MM.1S (cell line): ENCODE data around the gene MGAM2.

Experiments used
- DNase-seq: peaks from one replicate; pipeline ENCODE4 v3.0.0-alpha.2; 2015
- H2AFZ ChIP-seq: fragments of 300-600 bp; sonication (generic); 2 replicates; pipeline ENCODE4 v1.6.0; 2016; ENCODE audit warnings: antibody characterized with exemption, low read length
- H3F3A ChIP-seq: fragments of 300-600 bp; sonication (generic); 2 replicates; pipeline ENCODE4 v1.6.1; 2016; ENCODE audit warnings: mild to moderate bottlenecking, antibody characterized with exemption, low read length, moderate library complexity, mixed read lengths; ENCODE audit not compliant: insufficient read depth
- H3K27ac ChIP-seq: fragments of 300-600 bp; sonication (generic); 2 replicates; pipeline ENCODE4 v1.5.1; 2016; ENCODE audit warnings: mild to moderate bottlenecking, low read length
- H3K27me3 ChIP-seq: fragments of 300-600 bp; sonication (generic); replicated peaks from 2 replicates; pipeline ENCODE4 v1.6.0; 2016; ENCODE audit warnings: low read length; ENCODE audit not compliant: insufficient read depth
- H3K36me3 ChIP-seq: fragments of 300-600 bp; sonication (generic); replicated peaks from 2 replicates; pipeline ENCODE4 v1.6.1; 2016; ENCODE audit warnings: mild to moderate bottlenecking, low read length, mixed read lengths; ENCODE audit not compliant: insufficient read depth
- H3K4me1 ChIP-seq: fragments of 300-600 bp; sonication (generic); 2 replicates; pipeline ENCODE4 v1.6.1; 2016; ENCODE audit warnings: low read length, mixed read lengths
- H3K4me2 ChIP-seq: fragments of 300-600 bp; sonication (generic); 2 replicates; pipeline ENCODE4 v1.6.0; 2016; ENCODE audit warnings: low read depth, low read length
- H3K4me3 ChIP-seq: fragments of 300-600 bp; sonication (generic); 2 replicates; pipeline ENCODE4 v1.5.1; 2016; ENCODE audit warnings: low read length, mixed read lengths
- H3K79me2 ChIP-seq: fragments of 300-600 bp; sonication (generic); 2 replicates; pipeline ENCODE4 v1.6.1; 2016; ENCODE audit warnings: mixed run types, low read length, mixed read lengths
- H3K9ac ChIP-seq: fragments of 300-600 bp; sonication (generic); 2 replicates; pipeline ENCODE4 v1.6.1; 2016; ENCODE audit warnings: low read length, mixed read lengths
- H3K9me2 ChIP-seq: fragments of 300-600 bp; sonication (generic); replicated peaks from 2 replicates; pipeline ENCODE4 v1.6.1; 2016; ENCODE audit warnings: mild to moderate bottlenecking, low read length, mixed read lengths; ENCODE audit not compliant: insufficient read depth
- H3K9me3 ChIP-seq: fragments of 300-600 bp; sonication (generic); replicated peaks from 2 replicates; pipeline ENCODE4 v1.6.1; 2016; ENCODE audit warnings: mild to moderate bottlenecking, low read length, mixed read lengths; ENCODE audit not compliant: insufficient read depth
- H4K20me1 ChIP-seq: fragments of 300-600 bp; sonication (generic); 2 replicates; pipeline ENCODE4 v1.6.1; 2016; ENCODE audit warnings: mild to moderate bottlenecking, low read length, moderate library complexity, mixed read lengths; ENCODE audit not compliant: insufficient read depth
- EZH2 ChIP-seq: fragments of 300-600 bp; sonication (generic); optimal IDR thresholded peaks from 2 replicates; pipeline ENCODE3; 2017; ENCODE audit warnings: low read depth, mild to moderate bottlenecking, antibody characterized with exemption, low read length, mixed read lengths
- EZH2phosphoT487 ChIP-seq: fragments of 300-600 bp; sonication (generic); IDR thresholded peaks from 2 replicates; pipeline ENCODE4 v1.6.1; 2018; ENCODE audit warnings: antibody characterized with exemption, low read length
- TF ChIP-seq, protein P1 (sequence below): fragments of 300-600 bp; sonication (generic); IDR thresholded peaks from 2 replicates; pipeline ENCODE4 v1.5.1; 2016; ENCODE audit warnings: antibody characterized with exemption, low read length, mixed read lengths

Gene MGAM2

DNA sequence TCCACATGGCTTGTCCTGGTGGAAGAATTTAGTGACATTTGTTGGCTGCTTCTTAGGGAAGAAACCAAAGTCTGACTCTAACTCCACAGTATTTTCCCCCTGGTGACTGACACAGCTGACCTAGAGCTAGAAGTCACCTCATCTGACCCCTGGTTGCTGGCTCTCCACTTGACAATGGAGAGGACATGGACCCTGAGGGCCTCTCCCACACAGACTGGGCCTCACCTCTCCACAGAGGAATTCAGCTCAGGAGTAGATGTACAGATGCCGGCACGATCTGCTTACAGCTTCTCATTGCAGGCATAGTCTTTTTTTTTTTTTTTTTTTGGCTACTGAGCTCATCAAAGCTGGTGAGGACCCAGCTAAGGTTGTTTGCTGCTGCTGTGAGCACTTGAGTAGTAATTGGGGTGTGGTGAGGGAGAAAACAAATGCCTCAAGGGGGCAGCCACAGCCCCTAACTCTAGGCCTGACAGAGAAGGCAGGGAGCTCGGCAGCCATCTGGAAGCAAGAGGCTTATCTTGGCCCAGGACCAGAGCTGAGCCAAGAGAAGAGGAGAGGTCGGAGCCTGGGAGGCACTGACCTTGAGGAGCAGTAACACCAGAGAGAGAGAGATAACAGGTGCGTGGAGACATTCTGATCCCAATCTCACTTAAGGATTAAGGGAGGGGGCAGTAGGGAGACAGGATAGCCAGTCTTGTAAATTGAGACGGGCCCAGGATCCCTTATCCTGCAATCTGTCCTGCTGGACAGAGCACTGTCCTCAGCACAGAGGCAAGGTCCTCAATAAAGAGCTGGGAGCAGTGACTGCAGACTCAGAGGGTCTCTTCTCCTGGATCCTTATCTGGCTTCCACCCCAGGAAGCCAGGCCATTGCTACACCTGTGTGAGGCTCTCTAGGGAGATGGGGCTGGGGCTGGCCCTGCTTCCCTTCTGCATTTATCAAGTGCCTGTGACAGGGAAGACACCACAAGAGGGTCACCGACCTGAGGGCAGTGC, 136.9 kb downstream of the MGAM2 start:
- no peaks in the 10 kb centered on the region for H3K27me3 ChIP-seq
- no peak overlapping the region for H3K27ac ChIP-seq
- H3K36me3 ChIP-seq = no peaks in the 10 kb centered on the region
- DNase-seq = no peak
- no peaks in the 10 kb centered on the region for H3F3A ChIP-seq
- H3K4me3 ChIP-seq = no peak overlapping the region
- H3K9ac ChIP-seq = no peak overlapping the region
- H3K4me2 ChIP-seq = no peak overlapping the region
- no peaks in the 10 kb centered on the region for H3K9me3 ChIP-seq
- no peaks in the 10 kb centered on the region for H3K9me2 ChIP-seq
- H3K79me2 ChIP-seq = no peaks in the 10 kb centered on the region
- H3K4me1 ChIP-seq = no peaks in the 10 kb centered on the region
- no peak for TF ChIP-seq EZH2
- TF ChIP-seq EZH2phosphoT487 = no peak
- TF ChIP-seq, protein P1, sequence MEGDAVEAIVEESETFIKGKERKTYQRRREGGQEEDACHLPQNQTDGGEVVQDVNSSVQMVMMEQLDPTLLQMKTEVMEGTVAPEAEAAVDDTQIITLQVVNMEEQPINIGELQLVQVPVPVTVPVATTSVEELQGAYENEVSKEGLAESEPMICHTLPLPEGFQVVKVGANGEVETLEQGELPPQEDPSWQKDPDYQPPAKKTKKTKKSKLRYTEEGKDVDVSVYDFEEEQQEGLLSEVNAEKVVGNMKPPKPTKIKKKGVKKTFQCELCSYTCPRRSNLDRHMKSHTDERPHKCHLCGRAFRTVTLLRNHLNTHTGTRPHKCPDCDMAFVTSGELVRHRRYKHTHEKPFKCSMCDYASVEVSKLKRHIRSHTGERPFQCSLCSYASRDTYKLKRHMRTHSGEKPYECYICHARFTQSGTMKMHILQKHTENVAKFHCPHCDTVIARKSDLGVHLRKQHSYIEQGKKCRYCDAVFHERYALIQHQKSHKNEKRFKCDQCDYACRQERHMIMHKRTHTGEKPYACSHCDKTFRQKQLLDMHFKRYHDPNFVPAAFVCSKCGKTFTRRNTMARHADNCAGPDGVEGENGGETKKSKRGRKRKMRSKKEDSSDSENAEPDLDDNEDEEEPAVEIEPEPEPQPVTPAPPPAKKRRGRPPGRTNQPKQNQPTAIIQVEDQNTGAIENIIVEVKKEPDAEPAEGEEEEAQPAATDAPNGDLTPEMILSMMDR = no peak
- no peaks in the 10 kb centered on the region for H4K20me1 ChIP-seq
- H2AFZ ChIP-seq = no peak overlapping the region

DNA sequence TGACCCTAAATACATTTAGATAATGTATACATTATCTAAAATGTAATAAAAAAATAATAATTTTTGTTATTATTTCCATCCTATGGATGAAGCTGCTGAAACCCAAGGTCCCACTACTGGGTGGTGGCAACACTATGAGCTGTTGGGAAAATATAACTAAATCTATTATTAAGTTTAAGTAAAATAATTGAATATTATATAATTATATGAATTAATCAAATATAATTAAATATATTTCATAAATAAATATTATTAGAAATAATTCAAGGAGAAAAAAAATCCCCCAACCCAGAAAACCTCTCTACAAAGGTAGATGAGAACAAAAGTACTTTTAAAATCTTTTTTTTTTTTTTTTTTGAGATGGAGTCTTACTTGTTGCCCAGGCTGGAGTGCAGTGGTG, 138.4 kb downstream of the MGAM2 start:
- Histone ChIP-seq H3K9ac (no peak overlapping the region), H3K27me3 (no peaks in the 10 kb centered on the region), H4K20me1 (no peaks in the 10 kb centered on the region), H3F3A (no peaks in the 10 kb centered on the region), H3K4me2 (no peak overlapping the region), H3K9me3 (no peaks in the 10 kb centered on the region), H3K79me2 (no peaks in the 10 kb centered on the region), H3K27ac (no peak overlapping the region), H3K4me1 (no peaks in the 10 kb centered on the region), H3K36me3 (no peaks in the 10 kb centered on the region), H2AFZ (no peak overlapping the region), H3K4me3 (no peak overlapping the region), H3K9me2 (no peaks in the 10 kb centered on the region)
- TF ChIP-seq EZH2phosphoT487 (no peak), EZH2 (no peak)
- TF ChIP-seq, protein P1 = no peak
- DNase-seq = no peak

- DNase-seq = no peak
- Histone ChIP-seq H3K4me3 (no peak overlapping the region), H3K4me2 (no peak overlapping the region), H3F3A (no peaks in the 10 kb centered on the region), H3K9me2 (no peaks in the 10 kb centered on the region), H3K9ac (no peak overlapping the region), H3K36me3 (no peaks in the 10 kb centered on the region), H3K27me3 (no peaks in the 10 kb centered on the region), H4K20me1 (no peaks in the 10 kb centered on the region), H3K4me1 (no peaks in the 10 kb centered on the region), H2AFZ (no peak overlapping the region), H3K9me3 (no peaks in the 10 kb centered on the region), H3K27ac (no peak overlapping the region), H3K79me2 (no peaks in the 10 kb centered on the region)
- TF ChIP-seq EZH2 = no peak
- no peak for TF ChIP-seq EZH2phosphoT487
- TF ChIP-seq, protein P1 = no peak
Measured at GRCh38 chr7:142250705-142251104, 139.2 kb downstream of the MGAM2 start.
